Vagina (tissue), 2 donors: ENCODE measurements around the gene DISP3. TPM values are rescaled to one million over a fixed set of nuclear protein-coding genes. Genes with fewer than 3 reads are reported as not detected.

Experiments used
- DNase-seq, 2 donors: peaks; one replicate each; pipeline ENCODE4 v3.0.0-alpha.2; 2017; ENCODE audit errors: extremely low spot score in 2 of 2
- H3K27ac ChIP-seq: fragments of 200-600 bp; sonication (generic); one replicate; pipeline ENCODE4 v1.5.1; 2019
- H3K27me3 ChIP-seq: fragments of 200-600 bp; sonication (generic); one replicate; pipeline ENCODE4 v1.5.1; 2019
- H3K36me3 ChIP-seq, 2 donors: fragments of 200-600 bp; sonication (generic); one replicate each; pipeline ENCODE4 v1.5.1; 2017 to 2019
- H3K4me1 ChIP-seq: fragments of 200-600 bp; sonication (generic); one replicate; pipeline ENCODE4 v1.5.1; 2019
- H3K4me3 ChIP-seq, 2 donors: fragments of 200-600 bp; sonication (generic); 1 replicate in 1 of 2; 2 replicates in 1 of 2; pipeline ENCODE4 v1.5.1; 2016 to 2019
- H3K9me3 ChIP-seq: fragments of 200-600 bp; sonication (generic); one replicate; pipeline ENCODE4 v1.5.1; 2019
- CTCF ChIP-seq, 3 experiments: fragments of 450-650 bp in 2 of 3; fragments of 200-600 bp in 1 of 3; sonication (generic) in 1 of 3; IDR thresholded peaks; one replicate each; pipeline ENCODE4 v1.5.1; 2017 to 2019; ENCODE audit warnings: antibody characterized with exemption in 3 of 3, mild to moderate bottlenecking in 2 of 3, moderate library complexity in 2 of 3
- POLR2A ChIP-seq, 2 donors: fragments of 450-650 bp; IDR thresholded peaks; one replicate each; pipeline ENCODE4 v1.6.1; 2017; ENCODE audit warnings: antibody characterized with exemption in 2 of 2, mild to moderate bottlenecking in 2 of 2, moderate library complexity in 2 of 2
- POLR2AphosphoS5 ChIP-seq, 2 donors: sonication (generic); formaldehyde crosslinking; IDR thresholded peaks; one replicate each; pipeline ENCODE4 v1.9.0; 2017; ENCODE audit warnings: antibody characterized with exemption in 2 of 2, mild to moderate bottlenecking in 2 of 2, low read depth in 1 of 2; ENCODE audit not compliant: insufficient read depth in 1 of 2
- intact Hi-C: fragments of 100-400 bp; cut with DNase I; formaldehyde crosslinking; loops from one replicate; pipeline ENCODE4 v1.15.1; 2023
- total RNA-seq: library from RNA; depleted of rRNA; stranded (reverse); fragments of >200 nt; gene quantifications from one replicate; pipeline ENCODE4 v1.2.3, GENCODE V29; 2016

Gene DISP3
- total RNA-seq, 1 donor from 2014 or later = not detected

- no peaks in the 10 kb centered on the region for H3K27me3 ChIP-seq
- no peak for DNase-seq
- no peaks in the 10 kb centered on the region for H3K4me1 ChIP-seq
- TF ChIP-seq POLR2A (IDR thresholded peaks at IDR 0.05) (no peak), CTCF (IDR thresholded peaks at IDR 0.05) (no peak), POLR2AphosphoS5 (IDR thresholded peaks at IDR 0.05; ENCODE audit: insufficient read depth in 1 of 2, low read depth in 1 of 2) (no peak)
- intact Hi-C loops = no loop called here
- H3K27ac ChIP-seq = no peak overlapping the region
- H3K9me3 ChIP-seq = no peaks in the 10 kb centered on the region
- no peak overlapping the region for H3K4me3 ChIP-seq
- H3K36me3 ChIP-seq = no peaks in the 10 kb centered on the region
Observed at GRCh38 chr1:11492235-11492634, 13.3 kb downstream of the DISP3 start.

- TF ChIP-seq POLR2A (IDR thresholded peaks at IDR 0.05) (no peak), CTCF (IDR thresholded peaks at IDR 0.05) (no peak), POLR2AphosphoS5 (IDR thresholded peaks at IDR 0.05; ENCODE audit: insufficient read depth in 1 of 2, low read depth in 1 of 2) (no peak)
Observed at GRCh38 chr1:11493972-11494655, 15.2 kb downstream of the DISP3 start.

GRCh38 chr1:11494771-11495170 lies 15.8 kb downstream of the DISP3 start:
- intact Hi-C loops = no loop called here
- Histone ChIP-seq H3K4me3 (no peak overlapping the region), H3K4me1 (no peaks in the 10 kb centered on the region), H3K27ac (no peak overlapping the region), H3K36me3 (no peaks in the 10 kb centered on the region), H3K27me3 (no peaks in the 10 kb centered on the region), H3K9me3 (no peaks in the 10 kb centered on the region)
- TF ChIP-seq POLR2A (IDR thresholded peaks at IDR 0.05) (no peak), POLR2AphosphoS5 (IDR thresholded peaks at IDR 0.05; ENCODE audit: insufficient read depth in 1 of 2, low read depth in 1 of 2) (no peak), CTCF (IDR thresholded peaks at IDR 0.05) (no peak)
- no peak for DNase-seq

More at GRCh38 chr1:11493972-11494655, 15.2 kb downstream of the DISP3 start:
- H3K27me3 ChIP-seq = no peaks in the 10 kb centered on the region
- H3K4me1 ChIP-seq = no peaks in the 10 kb centered on the region
- intact Hi-C loops = no loop called here
- H3K27ac ChIP-seq = no peak overlapping the region
- no peaks in the 10 kb centered on the region for H3K36me3 ChIP-seq
- H3K4me3 ChIP-seq = no peak overlapping the region
- H3K9me3 ChIP-seq = no peaks in the 10 kb centered on the region
- DNase-seq = no peak

- Histone ChIP-seq H3K4me1 (no peaks in the 10 kb centered on the region), H3K9me3 (no peaks in the 10 kb centered on the region), H3K27ac (no peak overlapping the region), H3K36me3 (no peaks in the 10 kb centered on the region), H3K4me3 (no peak overlapping the region), H3K27me3 (no peaks in the 10 kb centered on the region)
- intact Hi-C loops = no loop called here
- no peak for TF ChIP-seq POLR2A (IDR thresholded peaks at IDR 0.05)
- TF ChIP-seq POLR2AphosphoS5 (IDR thresholded peaks at IDR 0.05; ENCODE audit: insufficient read depth in 1 of 2, low read depth in 1 of 2) = no peak
- TF ChIP-seq CTCF (IDR thresholded peaks at IDR 0.05) = no peak
- DNase-seq = no peak
Observed at GRCh38 chr1:11495579-11495978, 16.6 kb downstream of the DISP3 start.

GRCh38 chr1:11496551-11497080 lies 17.7 kb downstream of the DISP3 start:
- Histone ChIP-seq H3K27me3 (no peaks in the 10 kb centered on the region), H3K27ac (no peak overlapping the region)
- intact Hi-C loops = no loop called here

More at GRCh38 chr1:11496551-11497080, 17.7 kb downstream of the DISP3 start:
- no peaks in the 10 kb centered on the region for H3K9me3 ChIP-seq
- no peak for DNase-seq
- no peak for TF ChIP-seq POLR2AphosphoS5 (IDR thresholded peaks at IDR 0.05; ENCODE audit: insufficient read depth in 1 of 2, low read depth in 1 of 2)
- no peak for TF ChIP-seq CTCF (IDR thresholded peaks at IDR 0.05)
- TF ChIP-seq POLR2A (IDR thresholded peaks at IDR 0.05) = no peak
- H3K4me3 ChIP-seq = no peak overlapping the region
- no peaks in the 10 kb centered on the region for H3K4me1 ChIP-seq
- no peaks in the 10 kb centered on the region for H3K36me3 ChIP-seq
